ENCODE measurements around the gene PDILT.

Gene PDILT

DNA sequence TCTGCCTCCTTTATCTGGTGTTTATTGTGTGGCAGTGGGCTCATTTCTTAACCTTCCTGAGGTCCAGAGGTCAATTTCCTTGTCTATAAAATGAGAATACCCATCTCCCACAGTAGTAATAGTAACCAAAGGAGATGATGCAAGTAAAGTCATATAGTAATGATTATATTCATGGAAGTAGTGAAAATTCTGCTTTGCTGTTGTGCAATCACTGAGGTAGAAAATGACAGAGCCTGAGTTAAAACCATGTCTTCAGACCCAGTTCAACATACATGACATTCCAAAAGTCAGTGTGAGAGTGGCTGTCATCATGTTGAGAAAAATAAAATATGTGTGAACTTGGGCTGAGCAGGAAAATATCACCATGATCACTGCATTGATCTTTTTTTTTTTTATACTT, 51.2 kb downstream of the PDILT start:
- CTCF ChIA-PET: no interaction called here
- TF ChIP-seq, protein P1, sequence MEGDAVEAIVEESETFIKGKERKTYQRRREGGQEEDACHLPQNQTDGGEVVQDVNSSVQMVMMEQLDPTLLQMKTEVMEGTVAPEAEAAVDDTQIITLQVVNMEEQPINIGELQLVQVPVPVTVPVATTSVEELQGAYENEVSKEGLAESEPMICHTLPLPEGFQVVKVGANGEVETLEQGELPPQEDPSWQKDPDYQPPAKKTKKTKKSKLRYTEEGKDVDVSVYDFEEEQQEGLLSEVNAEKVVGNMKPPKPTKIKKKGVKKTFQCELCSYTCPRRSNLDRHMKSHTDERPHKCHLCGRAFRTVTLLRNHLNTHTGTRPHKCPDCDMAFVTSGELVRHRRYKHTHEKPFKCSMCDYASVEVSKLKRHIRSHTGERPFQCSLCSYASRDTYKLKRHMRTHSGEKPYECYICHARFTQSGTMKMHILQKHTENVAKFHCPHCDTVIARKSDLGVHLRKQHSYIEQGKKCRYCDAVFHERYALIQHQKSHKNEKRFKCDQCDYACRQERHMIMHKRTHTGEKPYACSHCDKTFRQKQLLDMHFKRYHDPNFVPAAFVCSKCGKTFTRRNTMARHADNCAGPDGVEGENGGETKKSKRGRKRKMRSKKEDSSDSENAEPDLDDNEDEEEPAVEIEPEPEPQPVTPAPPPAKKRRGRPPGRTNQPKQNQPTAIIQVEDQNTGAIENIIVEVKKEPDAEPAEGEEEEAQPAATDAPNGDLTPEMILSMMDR (IDR thresholded peaks at IDR 0.05; ENCODE audit: control extremely low read depth, extremely low read depth, low read depth, missing control alignments): no peak
- DNase-seq (ENCODE audit: extremely low spot score): no peak
- POLR2A ChIA-PET: no interaction called here

GRCh38 chr16:20352615-20353014, 51.9 kb downstream of the PDILT start, which contains the start of gene UMOD:
UMOD (minus strand) TSS chr16:20352715; CDS start chr16:20350737, 1,978 bp downstream.
- TF ChIP-seq, protein P1 (IDR thresholded peaks at IDR 0.05; ENCODE audit: control extremely low read depth, extremely low read depth, low read depth, missing control alignments): no peak
- ChIA-PET POLR2A (no interaction called here), CTCF (no interaction called here)
- DNase-seq (ENCODE audit: extremely low spot score): no peak

DNA sequence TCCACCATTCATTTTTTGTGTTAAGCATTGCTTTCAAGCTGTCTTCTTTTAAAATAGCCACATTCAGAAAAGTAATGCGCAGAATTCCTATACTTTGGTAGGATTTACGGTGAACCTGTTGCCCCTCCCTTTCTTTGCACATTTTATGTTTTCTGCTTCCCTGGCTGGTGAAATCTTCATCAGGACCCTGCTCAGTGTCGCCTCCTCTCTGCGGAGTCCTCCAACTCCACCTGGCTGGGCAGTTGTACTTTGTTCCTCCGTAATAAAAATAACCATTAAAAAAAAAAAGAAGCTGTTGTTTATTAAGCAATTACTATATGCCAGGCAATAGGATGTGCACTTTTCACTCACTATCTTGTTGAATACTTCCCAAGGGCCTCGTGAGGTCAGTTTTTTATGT, 54.9 kb downstream of the PDILT start:
- POLR2A ChIA-PET: no interaction called here
- TF ChIP-seq, protein P1 (IDR thresholded peaks at IDR 0.05; ENCODE audit: control extremely low read depth, extremely low read depth, low read depth, missing control alignments): no peak
- DNase-seq (ENCODE audit: extremely low spot score): no peak
- CTCF ChIA-PET: interaction anchor here (1.2 kb wide), 1 partner anchor 10 kb away, joined by 3 read pairs; no protein-coding TSS in a partner anchor

DNA sequence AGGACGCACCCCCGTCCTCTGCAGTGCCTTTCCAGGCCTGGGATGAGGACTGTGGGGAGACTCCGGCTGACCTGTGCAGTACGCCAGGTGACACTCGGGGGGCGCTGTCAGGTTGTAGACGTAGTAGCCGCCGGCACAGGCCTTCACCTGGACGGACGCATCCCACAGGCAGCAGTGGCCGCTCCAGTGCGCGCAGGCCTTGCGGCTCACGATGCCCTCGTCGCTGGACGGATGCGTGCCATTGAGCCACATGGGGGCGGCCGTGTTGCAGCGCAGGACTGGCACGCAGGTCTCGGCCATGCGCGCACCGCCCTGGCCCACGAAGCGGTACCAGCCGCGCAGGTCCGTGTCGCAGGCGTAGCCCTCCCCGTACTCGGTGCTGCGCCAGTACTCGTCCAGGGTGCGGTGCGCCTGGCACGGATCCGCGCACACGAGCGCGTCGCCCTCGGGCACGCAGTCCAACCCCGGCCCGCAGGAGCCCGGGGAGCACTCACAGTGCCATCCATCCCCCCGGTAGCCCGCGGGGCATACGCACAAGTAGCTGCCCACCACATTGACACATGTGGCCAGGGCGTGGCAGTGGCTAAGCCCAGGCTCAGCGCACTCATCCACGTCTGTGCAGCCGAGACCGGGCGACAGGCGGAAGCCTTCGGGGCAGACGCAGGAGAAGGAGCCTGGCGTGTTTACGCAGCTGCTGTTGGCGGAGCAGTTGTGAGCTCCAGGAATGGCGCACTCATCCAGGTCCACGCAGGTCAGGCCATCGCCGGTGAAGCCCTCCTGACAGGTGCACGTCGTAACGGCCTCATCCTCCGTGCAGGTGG, 56.0 kb downstream of the PDILT start:
- CTCF ChIA-PET: interaction anchor here (1.2 kb wide), 1 partner anchor 11 kb away, joined by 3 read pairs; no protein-coding TSS in a partner anchor
- TF ChIP-seq, protein P1 (IDR thresholded peaks at IDR 0.05; ENCODE audit: control extremely low read depth, extremely low read depth, low read depth, missing control alignments): no peak
- DNase-seq (ENCODE audit: extremely low spot score): no peak
- POLR2A ChIA-PET: no interaction called here

DNA sequence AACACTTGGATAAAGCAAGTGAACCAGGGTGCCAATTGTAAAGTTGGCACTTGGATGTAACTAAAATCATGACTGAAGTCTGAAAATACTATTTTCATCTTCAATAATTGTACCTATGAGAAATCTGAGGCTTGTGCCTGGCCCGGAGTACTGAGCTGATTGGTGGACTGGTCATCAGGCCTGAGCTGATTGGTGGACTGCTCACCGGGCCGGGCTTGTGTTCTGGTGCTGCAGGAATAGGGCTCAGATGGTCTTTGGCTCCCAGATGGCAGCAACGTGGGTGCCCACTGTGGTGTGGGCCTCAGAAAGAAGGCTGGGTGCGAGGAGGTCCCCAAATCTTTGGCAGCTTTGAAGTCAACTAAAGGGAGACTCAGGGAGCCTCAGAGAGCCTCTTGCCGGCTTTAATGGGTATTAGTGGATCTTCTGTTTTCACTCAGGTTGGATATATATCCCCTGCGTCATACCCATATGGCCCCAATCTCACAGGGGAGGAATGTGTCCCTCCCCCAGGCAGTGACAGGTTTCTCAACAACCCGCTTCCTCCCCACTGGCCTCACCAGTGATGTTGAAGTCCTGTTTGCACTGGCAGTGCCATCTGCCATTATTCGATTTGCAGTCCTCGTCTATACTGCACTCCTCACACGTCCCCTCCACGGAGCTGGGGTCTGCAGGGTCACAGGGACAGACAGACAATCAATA, 56.7 kb downstream of the PDILT start:
- POLR2A ChIA-PET: no interaction called here
- DNase-seq (ENCODE audit: extremely low spot score): no peak
- CTCF ChIA-PET: no interaction called here
- TF ChIP-seq, protein P1 (IDR thresholded peaks at IDR 0.05; ENCODE audit: control extremely low read depth, extremely low read depth, low read depth, missing control alignments): no peak

GRCh38 chr16:20344611-20345010, 59.9 kb downstream of the PDILT start:
- no peak for DNase-seq (ENCODE audit: extremely low spot score)
- TF ChIP-seq, protein P1 (IDR thresholded peaks at IDR 0.05; ENCODE audit: control extremely low read depth, extremely low read depth, low read depth, missing control alignments): no peak
- POLR2A ChIA-PET: no interaction called here
- CTCF ChIA-PET: no interaction called here
